ENCODE data around the gene TTLL10.

The TTLL10 gene

GRCh38 chr1:1157914-1158710 lies 15.6 kb upstream of the TTLL10 start:
- no peak for DNase-seq

DNA sequence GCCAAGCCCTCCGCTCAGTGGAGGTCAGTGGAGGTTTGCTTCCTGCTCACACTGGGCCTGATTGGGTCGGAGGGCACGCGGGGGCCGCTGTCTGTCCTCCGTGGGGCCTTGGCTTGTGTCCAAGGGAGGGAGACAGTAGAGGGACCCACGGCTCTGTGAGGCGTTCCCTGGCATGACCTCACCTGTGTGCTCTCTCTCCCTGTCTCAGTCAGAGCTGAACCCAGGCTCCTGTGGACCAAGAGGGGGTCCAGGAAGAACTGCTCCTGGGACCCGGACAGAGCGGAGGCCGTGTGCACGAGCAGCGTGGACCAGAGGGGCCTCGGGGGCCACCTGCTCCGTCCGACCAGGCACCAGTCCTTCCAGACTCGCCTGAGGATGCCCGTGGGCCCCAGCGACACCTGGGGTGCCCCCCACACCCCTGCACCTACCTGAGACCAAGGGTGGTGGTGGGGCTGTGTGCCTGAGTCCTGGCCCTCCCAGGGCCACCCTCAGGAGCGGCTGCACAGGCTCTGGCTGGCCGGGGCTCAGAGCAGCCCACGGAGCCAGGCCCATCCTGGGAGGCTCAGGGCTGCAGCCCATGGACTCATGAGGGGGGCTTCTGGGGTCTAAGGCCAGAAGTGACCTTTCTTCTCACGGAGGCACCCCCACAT lies 13.3 kb upstream of the TTLL10 start:
- DNase-seq = no peak

- DNase-seq = no peak
Measured at GRCh38 chr1:1161078-1161682, 12.5 kb upstream of the TTLL10 start.

DNA sequence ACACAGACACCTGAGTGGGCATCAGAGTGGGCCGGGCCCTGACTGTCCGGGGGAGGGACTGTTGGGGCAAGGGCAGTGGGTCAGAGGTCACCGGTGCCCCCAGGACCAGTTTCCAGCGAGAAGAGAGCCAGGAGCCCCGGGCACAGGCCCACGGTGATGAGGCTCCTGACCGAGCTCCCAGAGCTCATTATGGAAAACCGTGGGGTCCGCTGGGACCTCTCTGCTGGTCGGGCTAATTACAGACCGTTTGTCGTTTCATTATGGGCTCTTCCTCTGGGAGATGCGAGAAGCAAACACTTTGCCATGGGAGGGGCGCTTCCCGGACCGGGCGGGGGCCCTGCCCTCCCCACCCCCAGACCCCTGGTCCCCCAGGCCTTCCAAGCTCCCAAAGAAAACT lies 12.0 kb upstream of the TTLL10 start:
- no peak for DNase-seq

DNA sequence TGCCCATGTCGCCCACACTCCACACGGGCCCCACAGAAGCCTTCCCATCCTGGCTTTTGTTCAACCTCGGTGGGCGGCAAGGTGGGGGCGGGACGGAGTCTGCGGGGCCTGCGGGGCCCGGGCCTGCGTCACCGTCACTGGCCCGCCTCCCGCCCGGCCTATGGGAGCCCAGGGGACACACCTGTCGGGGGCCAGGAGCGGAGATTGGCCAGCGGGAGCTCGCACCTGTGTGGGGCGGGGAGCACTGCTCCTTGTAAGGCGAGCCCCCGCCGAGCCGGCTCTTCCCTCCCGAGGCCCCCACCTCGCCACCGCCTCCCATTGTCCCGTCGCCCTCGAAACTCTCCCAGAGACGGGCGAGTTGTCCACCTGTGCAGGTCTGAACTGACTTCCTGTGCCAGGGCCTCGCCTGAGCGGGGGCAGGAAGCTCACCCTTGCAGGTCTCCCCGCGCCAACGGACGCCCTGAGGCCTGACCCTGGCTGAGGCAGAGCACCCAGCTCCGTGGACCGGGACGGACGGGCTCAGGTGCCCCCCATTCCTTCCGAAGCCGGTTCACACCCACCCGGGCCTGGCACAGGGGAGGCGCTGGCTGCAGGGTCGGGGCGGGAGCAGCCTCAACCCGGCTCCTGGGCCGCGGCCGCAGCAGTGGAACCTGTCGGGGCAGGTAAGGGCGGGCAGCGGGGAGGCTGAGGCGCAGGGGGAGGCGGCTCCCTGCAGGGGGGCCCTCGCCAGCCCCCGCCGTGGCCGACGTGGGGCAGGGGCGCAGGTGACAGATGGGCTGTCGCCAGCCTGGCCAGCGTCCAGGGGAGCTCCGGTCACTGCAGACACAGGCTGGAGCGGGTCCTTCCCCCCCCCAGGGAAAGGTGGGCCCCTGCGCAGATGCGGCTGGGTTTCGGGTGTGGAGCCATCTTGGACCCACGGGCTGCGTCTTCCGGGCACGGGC lies 10.8 kb upstream of the TTLL10 start:
- DNase-seq = no peak

- no peak for DNase-seq
Measured at GRCh38 chr1:1163538-1164070, 10.1 kb upstream of the TTLL10 start.

GRCh38 chr1:1164361-1164700 lies 9.3 kb upstream of the TTLL10 start:
- no peak for DNase-seq

DNA sequence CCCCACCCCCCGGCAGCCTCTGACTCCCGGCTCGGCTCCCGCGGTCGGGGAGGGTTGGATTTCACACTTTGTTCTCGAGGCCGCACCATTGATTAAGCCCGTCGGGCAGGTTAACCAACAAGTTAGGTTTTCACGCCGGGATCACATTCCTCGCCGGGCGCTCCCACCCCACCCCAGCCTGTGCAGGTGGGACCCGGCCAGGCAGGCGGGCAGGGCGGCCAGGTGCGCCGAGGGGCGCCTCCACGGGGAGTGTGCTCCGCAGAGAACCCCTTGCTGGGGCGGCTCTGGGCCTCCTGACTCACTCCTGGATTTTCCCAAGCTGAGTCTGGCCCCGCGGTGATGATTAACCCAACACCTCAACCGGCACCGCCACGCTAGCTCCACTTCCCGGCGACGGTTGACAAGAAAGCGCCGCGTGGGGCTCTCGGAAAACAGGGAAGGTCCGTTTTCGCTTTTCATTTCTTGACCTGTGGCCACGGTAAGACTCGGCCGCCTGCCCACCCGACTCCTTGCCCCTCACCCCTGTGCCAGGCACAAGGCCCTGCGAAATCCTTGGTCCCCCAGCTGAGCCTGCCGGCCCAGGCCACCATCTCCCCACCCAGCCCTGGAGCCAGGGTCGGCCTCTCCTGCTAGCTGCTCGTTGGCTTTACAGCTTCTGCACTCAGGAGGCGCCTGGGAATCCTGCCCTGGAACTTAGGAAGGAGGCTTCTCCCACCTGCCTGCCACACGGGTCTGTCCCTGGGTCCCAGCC lies 8.8 kb upstream of the TTLL10 start:
- DNase-seq = no peak

DNA sequence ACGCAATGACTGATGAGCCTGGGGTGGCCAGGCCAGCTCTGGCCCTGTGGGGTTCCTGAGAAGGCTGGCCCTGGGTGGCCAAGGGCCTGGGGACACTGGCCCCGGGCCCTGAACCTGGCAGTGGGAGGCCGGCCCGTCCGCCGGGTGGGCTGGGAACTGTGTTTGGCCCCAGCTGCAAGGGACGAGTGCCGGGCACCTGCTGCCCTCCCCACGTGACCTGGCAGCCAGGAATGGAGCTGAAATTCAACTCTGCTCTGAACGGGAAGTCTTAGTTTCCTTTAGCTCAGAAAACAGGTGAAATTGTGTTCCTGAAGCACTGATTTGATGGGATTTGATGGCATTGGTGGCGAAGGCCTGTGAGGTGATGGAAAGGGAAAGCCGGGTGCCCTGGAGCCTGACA lies 8.2 kb upstream of the TTLL10 start:
- no peak for DNase-seq

- no peak for DNase-seq
Measured at GRCh38 chr1:1165900-1166421, 7.7 kb upstream of the TTLL10 start.

GRCh38 chr1:1166642-1167397 lies 6.9 kb upstream of the TTLL10 start:
- no peak for DNase-seq

GRCh38 chr1:1167398-1167821 lies 6.3 kb upstream of the TTLL10 start:
- no peak for DNase-seq

GRCh38 chr1:1167841-1168450 lies 5.7 kb upstream of the TTLL10 start:
- DNase-seq = no peak

DNA sequence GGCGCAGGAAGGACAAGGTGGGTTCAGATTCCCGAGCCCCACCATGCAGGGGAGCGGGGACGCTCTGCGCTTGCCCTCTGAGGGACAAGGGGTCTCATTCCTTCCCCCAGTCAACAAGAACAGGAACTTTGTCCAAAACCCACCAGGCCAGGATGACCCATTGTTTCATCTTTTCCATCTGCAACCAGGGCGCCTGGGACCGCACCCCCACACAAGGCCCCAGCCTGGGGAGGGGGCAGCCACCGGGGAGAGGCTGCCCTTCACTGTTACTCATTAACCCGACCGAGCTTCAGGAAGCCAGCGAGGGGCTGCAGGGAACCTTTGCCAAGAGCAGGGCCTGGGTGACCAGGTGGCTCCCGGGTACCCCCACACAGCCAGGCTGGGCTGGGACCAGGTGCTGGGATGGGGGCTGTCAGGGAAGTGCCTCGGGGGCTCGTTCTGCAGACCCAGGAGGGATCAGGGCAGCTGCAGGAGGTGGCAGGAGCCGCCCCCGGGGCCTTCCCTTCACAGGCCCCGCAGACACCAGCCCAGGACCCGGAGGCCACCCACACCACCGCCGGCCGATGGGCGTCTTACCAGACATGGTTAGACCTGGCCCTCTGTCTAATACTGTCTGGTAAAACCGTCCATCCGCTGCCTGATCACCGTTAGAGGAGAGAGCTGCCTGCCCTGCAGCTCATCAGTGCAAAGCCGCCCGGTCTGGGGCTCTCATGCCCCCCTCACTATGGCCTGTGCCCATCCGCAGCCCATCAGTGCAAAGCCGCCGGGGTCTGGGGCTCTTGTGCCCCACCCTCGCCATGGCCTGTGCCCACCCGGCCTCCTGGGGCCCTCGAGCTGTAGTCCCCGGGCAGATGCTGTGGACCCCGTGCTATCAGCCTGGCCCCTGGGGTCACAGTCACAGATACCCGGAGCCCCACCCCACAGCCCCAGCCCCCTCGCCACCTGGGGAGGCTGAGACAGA lies 4.9 kb upstream of the TTLL10 start:
- DNase-seq = no peak

- DNase-seq = no peak
Measured at GRCh38 chr1:1169429-1170214, 4.1 kb upstream of the TTLL10 start.

- no peak for DNase-seq
Measured at GRCh38 chr1:1170215-1171091, 3.2 kb upstream of the TTLL10 start.

DNA sequence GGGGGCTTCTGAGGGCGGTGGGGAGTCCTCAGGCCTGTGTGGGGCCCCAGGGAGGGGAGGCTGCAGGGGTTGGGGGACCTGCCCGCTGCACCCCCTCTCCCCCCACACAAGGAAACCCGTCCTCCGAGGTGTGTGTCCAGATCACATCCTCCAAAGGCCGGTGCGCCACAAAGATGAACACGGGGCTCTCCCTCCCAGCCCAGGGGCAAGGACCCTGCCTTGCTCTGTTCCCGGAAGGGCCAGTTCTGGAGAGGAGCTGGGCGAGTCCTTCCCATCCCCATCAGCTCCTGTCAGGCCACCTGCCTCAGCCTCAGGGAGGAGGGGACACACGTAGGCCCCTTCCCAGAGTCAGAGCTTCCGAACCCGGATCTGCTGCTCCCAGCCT lies 2.5 kb upstream of the TTLL10 start:
- DNase-seq = no peak

Measured in SHP77 treated with DMSO at 0.1 percent for 48 hours (cell line).